H1 (cell line): ENCODE data around the gene CIC. TPM values are rescaled to one million over a fixed set of nuclear protein-coding genes. Genes with fewer than 3 reads are reported as not detected.

Experiments
- ATF2 ChIP-seq: IDR thresholded peaks from 2 replicates; pipeline ENCODE4 v1.6.1; 2012; ENCODE audit warnings: low read length, inconsistent platforms
- BCL11A ChIP-seq, 2 experiments: IDR thresholded peaks; one replicate each; pipeline ENCODE4 v1.6.1; 2011; ENCODE audit warnings: low read depth in 2 of 2, low read length in 2 of 2, mild to moderate bottlenecking in 2 of 2
- CHD2 ChIP-seq: IDR thresholded peaks from 2 replicates; pipeline ENCODE4 v1.6.1; 2012; ENCODE audit warnings: low read length, improper control_type of control experiment
- CHD7 ChIP-seq: fragments of 300-600 bp; sonication (generic); IDR thresholded peaks from 2 replicates; pipeline ENCODE4 v1.7.1; 2012; ENCODE audit warnings: low read length, moderate library complexity, mild to moderate bottlenecking, inconsistent platforms; ENCODE audit not compliant: insufficient replicate concordance
- GTF2F1 ChIP-seq: IDR thresholded peaks from 2 replicates; pipeline ENCODE4 v1.6.1; 2012; ENCODE audit warnings: low read depth, low read length, improper control_type of control experiment, borderline replicate concordance
- MAX ChIP-seq: IDR thresholded peaks from 2 replicates; pipeline ENCODE4 v1.6.1; 2012; ENCODE audit warnings: inconsistent platforms
- RFX5 ChIP-seq: IDR thresholded peaks from 2 replicates; pipeline ENCODE4 v1.6.1; 2011; ENCODE audit warnings: low read depth, low read length, improper control_type of control experiment, borderline replicate concordance
- SP1 ChIP-seq: IDR thresholded peaks from 2 replicates; pipeline ENCODE4 v1.6.1; 2011; ENCODE audit warnings: low read depth, low read length
- SP4 ChIP-seq: IDR thresholded peaks from 2 replicates; pipeline ENCODE4 v1.6.1; 2012; ENCODE audit warnings: low read length, inconsistent platforms
- polyA plus RNA-seq, 7 experiments: library from polyadenylated mRNA; depleted of rRNA in 3 of 7; stranded (reverse) in 5 of 7; unstranded in 2 of 7; fragments of >200 nt in 5 of 7; fragments of 200-250 nt in 2 of 7; gene quantifications; 1 replicate in 5 of 7; 2 replicates in 1 of 7; 4 replicates in 1 of 7; pipeline versions ENCODE4 v1.2.1 to v1.2.3, GENCODE V29; 2011 to 2013; ENCODE audit warnings: missing spikeins in 2 of 7, mixed read lengths in 2 of 7
- total RNA-seq: library from RNA; stranded (reverse); fragmentation: NEBNext Ultra II Directional; extraction: Animal tissue kit (Norgen Biotek cat#: 25700); gene quantifications from 2 replicates; pipeline ENCODE4 v1.2.1, GENCODE V29; 2021

CIC gene
- total and polyA plus RNA-seq, 2 of the 8 experiments (the other 6 are each of a cell fraction or from before 2014, with no cell fraction given), result 13.2 to 43.6 TPM

- no peak for TF ChIP-seq CHD7
- TF ChIP-seq SP1, result no peak
- TF ChIP-seq RFX5, result no peak
- no peak for TF ChIP-seq CHD2
- TF ChIP-seq MAX, result no peak
- no peak for TF ChIP-seq BCL11A (IDR thresholded peaks at IDR 0.05; ENCODE audit: low read depth in 2 of 2, low read length in 2 of 2)
- no peak for TF ChIP-seq GTF2F1
- TF ChIP-seq SP4, result no peak
- no peak for TF ChIP-seq ATF2
These were observed 25.6 kb downstream of the CIC start (continued) for GRCh38 chr19:42294471-42295137.
